Body of pancreas (tissue), 4 donors: ENCODE results near the gene OPA3. TPM values are rescaled to one million over a fixed set of nuclear protein-coding genes. Genes with fewer than 3 reads are reported as not detected.
"Not testable (repeated sequence)": the region's sequence is repeated elsewhere in the genome, so short reads cannot be mapped to it uniquely, and the experiment has no call there.

Source experiments
- ATAC-seq: fragments of 150-250 bp; one replicate; pipeline ENCODE4 v1.9.1; 2016
- DNase-seq, 4 donors: peaks; one replicate each; pipeline ENCODE4 v3.0.0-alpha.2; 2019
- H3K27ac ChIP-seq, 4 donors: fragments of 200-600 bp; sonication (generic); 1 replicate in 3 of 4; 2 replicates in 1 of 4; pipeline versions ENCODE4 v1.5.1 to v1.6.1; 2016 to 2019; ENCODE audit warnings: mild to moderate bottlenecking in 1 of 4, mixed read lengths in 1 of 4, moderate library complexity in 1 of 4
- H3K27me3 ChIP-seq, 2 donors: fragments of 200-600 bp; sonication (generic); one replicate each; pipeline ENCODE4 v1.6.0; 2016; ENCODE audit warnings: mild to moderate bottlenecking in 1 of 2
- H3K36me3 ChIP-seq, 2 donors: fragments of 200-600 bp; sonication (generic); replicated peaks in 1 of 2; 2 replicates each; pipeline ENCODE4 v1.5.1; 2016; ENCODE audit warnings: low read depth in 2 of 2; ENCODE audit not compliant: insufficient read depth in 1 of 2
- H3K4me1 ChIP-seq: fragments of 200-600 bp; sonication (generic); one replicate; pipeline ENCODE4 v1.6.0; 2016
- H3K4me3 ChIP-seq, 2 donors: fragments of 200-600 bp; sonication (generic); 1 replicate in 1 of 2; 2 replicates in 1 of 2; pipeline ENCODE4 v1.5.1; 2016 to 2019
- H3K9me3 ChIP-seq, 3 donors: fragments of 200-600 bp; sonication (generic); 1 replicate in 2 of 3; 2 replicates in 1 of 3; pipeline ENCODE4 v1.5.1; 2016
- POLR2A ChIP-seq, 3 donors: fragments of 450-650 bp; IDR thresholded peaks; one replicate each; pipeline ENCODE4 v1.6.1; 2016; ENCODE audit warnings: antibody characterized with exemption in 3 of 3, mild to moderate bottlenecking in 2 of 3
- WGBS, 2 donors: methylation state at CpG; one replicate each; pipeline ENCODE4 v1.1.5; 2017; 5-methylcytosine and 5-hydroxymethylcytosine counted together
- intact Hi-C: fragments of 100-400 bp; cut with DNase I; formaldehyde crosslinking; loops from one replicate; pipeline ENCODE4 v1.15.1; 2023
- total RNA-seq, 2 donors: library from RNA; depleted of rRNA; stranded (reverse); fragments of >200 nt; gene quantifications; one replicate each; pipeline ENCODE4 v1.1.0, GENCODE V29; 2016
- TF ChIP-seq, protein P1 (sequence below), 7 experiments: fragments of 450-650 bp in 4 of 7; fragments of 200-600 bp in 3 of 7; sonication (generic) in 3 of 7; IDR thresholded peaks; one replicate each; pipeline ENCODE4 v1.5.1; 2016 to 2019; ENCODE audit warnings: antibody characterized with exemption in 7 of 7

The OPA3 gene
- total RNA-seq, 2 donors from 2014 or later: 4.2 to 22.7 TPM

DNA sequence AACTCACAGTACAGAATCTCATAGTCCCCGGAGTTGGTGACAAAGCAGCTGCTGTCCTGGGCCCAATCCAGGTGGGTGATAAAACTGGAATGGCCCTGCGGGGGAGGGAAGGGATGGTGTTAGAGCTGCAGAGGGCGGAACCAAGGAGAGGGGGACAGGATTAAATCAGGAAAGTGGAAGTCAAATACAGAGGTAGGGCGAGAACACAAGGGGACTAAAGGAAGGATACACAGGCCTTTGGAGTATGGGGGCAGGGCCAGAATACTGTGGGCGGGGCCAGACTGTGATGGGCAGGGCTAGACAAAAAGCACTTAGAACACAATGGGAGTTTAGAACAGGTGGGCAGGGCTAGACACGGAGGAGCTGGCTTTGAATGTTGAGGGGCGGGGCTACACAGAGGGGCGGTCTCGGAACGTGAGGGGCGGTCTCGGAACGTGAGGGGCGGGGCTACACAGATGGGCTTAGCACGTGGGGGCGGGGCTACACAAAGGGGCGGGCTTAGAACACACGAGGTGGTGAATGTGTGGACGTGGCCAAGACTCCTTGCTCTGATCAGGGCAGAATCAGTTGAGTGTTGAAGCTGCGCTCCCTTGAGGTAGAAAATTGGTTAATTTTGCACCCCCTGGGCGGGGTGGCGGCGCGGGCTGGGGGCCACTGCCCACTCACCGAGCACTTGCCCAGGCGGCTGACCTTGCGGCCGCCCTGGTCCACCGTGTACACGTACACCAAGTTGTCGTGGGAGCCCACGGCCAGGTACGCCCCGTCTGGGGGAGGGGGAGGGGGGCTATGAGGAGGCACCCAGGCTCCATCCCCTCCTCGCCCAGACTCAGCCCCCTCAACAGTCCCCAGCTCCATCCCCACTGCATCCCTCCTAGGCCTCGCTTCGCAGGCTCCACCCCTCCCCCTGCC is 31.4 kb upstream of the OPA3 start:
- DNase-seq: peak; percentile 96 to 98 (median 97)
- intact Hi-C loops: no loop called here
- TF ChIP-seq, protein P1, sequence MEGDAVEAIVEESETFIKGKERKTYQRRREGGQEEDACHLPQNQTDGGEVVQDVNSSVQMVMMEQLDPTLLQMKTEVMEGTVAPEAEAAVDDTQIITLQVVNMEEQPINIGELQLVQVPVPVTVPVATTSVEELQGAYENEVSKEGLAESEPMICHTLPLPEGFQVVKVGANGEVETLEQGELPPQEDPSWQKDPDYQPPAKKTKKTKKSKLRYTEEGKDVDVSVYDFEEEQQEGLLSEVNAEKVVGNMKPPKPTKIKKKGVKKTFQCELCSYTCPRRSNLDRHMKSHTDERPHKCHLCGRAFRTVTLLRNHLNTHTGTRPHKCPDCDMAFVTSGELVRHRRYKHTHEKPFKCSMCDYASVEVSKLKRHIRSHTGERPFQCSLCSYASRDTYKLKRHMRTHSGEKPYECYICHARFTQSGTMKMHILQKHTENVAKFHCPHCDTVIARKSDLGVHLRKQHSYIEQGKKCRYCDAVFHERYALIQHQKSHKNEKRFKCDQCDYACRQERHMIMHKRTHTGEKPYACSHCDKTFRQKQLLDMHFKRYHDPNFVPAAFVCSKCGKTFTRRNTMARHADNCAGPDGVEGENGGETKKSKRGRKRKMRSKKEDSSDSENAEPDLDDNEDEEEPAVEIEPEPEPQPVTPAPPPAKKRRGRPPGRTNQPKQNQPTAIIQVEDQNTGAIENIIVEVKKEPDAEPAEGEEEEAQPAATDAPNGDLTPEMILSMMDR (IDR thresholded peaks at IDR 0.05): no peak
- TF ChIP-seq POLR2A (IDR thresholded peaks at IDR 0.05): peak; percentile 41 to 74 (median 69)
- no peaks in the 10 kb centered on the region for H3K9me3 ChIP-seq
- peak overlapping the region; percentile 57 to 87 (median 81) for H3K27ac ChIP-seq
- H3K4me3 ChIP-seq: peak overlapping the region in 1 of 2 donors; percentile 7
- no peaks in the 10 kb centered on the region for H3K4me1 ChIP-seq
- WGBS, 2 donors: 18 to 45% methylated on average over 12 to 21 of the region's 37 CpGs
- peak; percentile 96 for ATAC-seq
- H3K36me3 ChIP-seq: peaks cover 0 to 9% of the 10 kb centered on the region in 2 donors
- H3K27me3 ChIP-seq: no peaks in the 10 kb centered on the region

DNA sequence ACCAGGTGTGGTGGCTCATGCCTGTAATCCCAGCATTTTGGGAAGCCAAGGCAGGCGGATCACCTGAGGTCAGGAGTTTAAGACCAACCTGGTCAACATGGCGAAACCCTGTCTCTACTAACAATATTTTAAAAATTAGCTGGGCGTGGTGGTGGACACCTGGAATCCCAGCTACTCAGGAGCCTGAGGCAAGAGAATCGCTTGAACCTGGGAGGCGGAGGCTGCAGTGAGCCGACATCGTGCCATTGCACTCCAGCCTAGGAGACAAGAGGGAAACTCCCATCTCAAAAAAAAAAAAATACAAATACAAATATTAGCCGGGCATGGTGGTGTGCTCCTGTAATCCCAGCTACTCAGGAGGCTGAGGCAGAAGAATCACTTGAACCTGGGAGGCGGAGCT is 30.5 kb upstream of the OPA3 start:
- H3K4me1 ChIP-seq, DNase-seq, H3K36me3 ChIP-seq, H3K27me3 ChIP-seq, intact Hi-C loops, H3K4me3 ChIP-seq, ATAC-seq, H3K9me3 ChIP-seq: not testable (repeated sequence)
- WGBS, 2 donors: 88 to 89% methylated on average over 8 to 9 of the region's 9 CpGs
- peak overlapping the region in 1 of 4 donors; percentile 33 for H3K27ac ChIP-seq

DNA sequence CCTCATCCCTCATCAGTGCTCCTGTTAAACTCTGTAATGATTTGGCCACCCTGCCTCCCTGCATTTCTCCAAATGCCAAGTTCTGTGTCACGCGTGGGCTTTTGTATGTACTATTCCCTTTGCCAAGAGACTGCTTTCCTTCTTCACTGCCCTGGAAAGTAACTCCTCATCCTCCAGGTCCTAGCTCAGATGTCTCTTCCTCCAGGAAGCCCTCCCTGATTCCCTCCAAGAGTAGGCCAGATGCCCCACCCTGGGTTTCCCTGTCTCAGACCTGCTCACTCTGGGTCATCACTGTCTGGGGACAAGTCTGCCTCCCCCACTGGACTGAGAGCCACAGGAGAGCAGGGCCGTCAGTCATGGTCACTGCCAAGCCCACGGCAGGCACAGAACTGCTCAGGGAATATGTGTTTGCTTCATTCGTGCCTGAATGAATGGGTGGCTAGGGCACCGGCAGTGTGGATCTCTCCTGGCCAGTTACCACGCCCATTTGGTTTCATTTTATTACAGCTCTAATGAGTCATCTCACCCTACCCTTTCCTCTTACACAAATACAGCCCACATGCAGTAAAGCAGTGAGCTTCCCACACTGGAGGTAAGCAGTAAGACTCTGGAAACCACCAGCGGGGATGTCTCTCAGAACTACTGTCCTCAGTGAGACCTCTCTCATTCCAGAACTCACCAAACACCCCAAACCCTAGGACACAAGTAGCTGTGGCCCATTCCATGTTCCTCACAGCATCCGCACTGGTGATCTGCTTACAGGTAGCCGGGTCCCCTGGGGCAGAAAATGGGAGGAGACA is 29.5 kb upstream of the OPA3 start:
- intact Hi-C loops: no loop called here
- 65 to 78% methylated on average over 10 of the region's 10 CpGs for WGBS, 2 donors
- H3K27ac ChIP-seq: peak overlapping the region in 3 of 4 donors; percentile 31 to 79 (median 33)
- H3K27me3 ChIP-seq: no peaks in the 10 kb centered on the region
- no peak overlapping the region for H3K4me3 ChIP-seq
- ATAC-seq (no peak), DNase-seq (peak in 2 of 4 donors; percentile 23 to 70)
- H3K36me3 ChIP-seq: peaks cover 0 to 6% of the 10 kb centered on the region in 2 donors
- TF ChIP-seq, protein P1 (IDR thresholded peaks at IDR 0.05): no peak
- TF ChIP-seq POLR2A (IDR thresholded peaks at IDR 0.05): peak in 1 of 3 donors; percentile 32
- H3K9me3 ChIP-seq: no peaks in the 10 kb centered on the region
- H3K4me1 ChIP-seq: no peaks in the 10 kb centered on the region

DNA sequence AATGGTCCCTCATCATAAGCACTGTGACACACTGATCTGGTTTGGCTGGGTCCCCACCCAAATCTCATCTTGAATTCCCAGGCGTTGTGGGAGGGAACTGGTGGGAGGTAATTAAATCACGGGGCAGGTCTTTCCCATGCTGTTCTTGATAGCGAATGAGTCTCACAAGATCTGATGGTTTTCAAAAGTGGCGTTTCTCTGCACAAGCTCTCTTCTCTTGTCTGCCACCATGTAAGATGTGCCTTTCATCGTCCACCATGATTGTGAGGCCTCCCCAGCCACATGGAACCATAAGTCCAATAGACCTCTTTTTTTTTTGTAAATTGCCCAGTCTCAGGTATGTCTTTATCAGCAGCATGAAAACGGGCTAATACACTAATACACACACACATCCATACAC is 24.3 kb upstream of the OPA3 start:
- DNase-seq (no peak), ATAC-seq (no peak)
- intact Hi-C loops: loop anchor here (5.0 kb wide), 1 partner anchor 33 kb away; no protein-coding TSS in a partner anchor
- 94% methylated on average over 6 of the region's 6 CpGs for WGBS, 2 donors
- H3K27me3 ChIP-seq: no peaks in the 10 kb centered on the region
- peaks cover 9% of the 10 kb centered on the region for H3K4me1 ChIP-seq
- no peak overlapping the region for H3K27ac ChIP-seq
- H3K4me3 ChIP-seq: no peak overlapping the region
- peaks cover 0 to 6% of the 10 kb centered on the region in 2 donors for H3K36me3 ChIP-seq
- TF ChIP-seq, protein P1 (IDR thresholded peaks at IDR 0.05): no peak
- TF ChIP-seq POLR2A (IDR thresholded peaks at IDR 0.05): no peak
- no peaks in the 10 kb centered on the region for H3K9me3 ChIP-seq
